Bronchial epithelial cell (primary cell): ENCODE results near the gene SDC1. TPM values are rescaled to one million over a fixed set of nuclear protein-coding genes. Genes with fewer than 3 reads are reported as not detected.

Source experiments
- DNase-seq: peaks from one replicate; pipeline ENCODE4 v3.0.0-alpha.2; 2010; ENCODE audit warnings: low read depth
- FAIRE-seq: peaks from 2 replicates; lab custom pipeline; 2011; peaks lifted over from hg19 to GRCh38; lab: Jason Lieb, UNC
- H3K27me3 ChIP-seq: 2 replicates; pipeline ENCODE4 v1.5.1; 2011; ENCODE audit warnings: low read length; ENCODE audit not compliant: control insufficient read depth, insufficient read depth
- H3K36me3 ChIP-seq: 2 replicates; pipeline ENCODE4 v1.5.1; 2011; ENCODE audit warnings: low read length; ENCODE audit not compliant: control insufficient read depth, insufficient read depth
- H3K4me3 ChIP-seq: 2 replicates; pipeline ENCODE4 v1.5.1; 2011; ENCODE audit warnings: mild to moderate bottlenecking, low read depth, low read length, control low read depth
- CTCF ChIP-seq: IDR thresholded peaks from 2 replicates; pipeline ENCODE4 v1.5.1; 2011; ENCODE audit warnings: mild to moderate bottlenecking, moderate library complexity, low read length, control low read depth, inconsistent platforms; ENCODE audit not compliant: insufficient read depth, severe bottlenecking
- total RNA-seq: library from RNA; depleted of rRNA; stranded (reverse); fragments of >200 nt; gene quantifications from 2 replicates; pipeline ENCODE4 v1.2.1, GENCODE V29; 2014

The SDC1 gene
- total RNA-seq, 1 donor from 2014 or later = 1,084 TPM

- no peak overlapping the region for H3K4me3 ChIP-seq
- no peaks in the 10 kb centered on the region for H3K27me3 ChIP-seq
- DNase-seq (no peak), FAIRE-seq (no peak)
- TF ChIP-seq CTCF = no peak
- no peaks in the 10 kb centered on the region for H3K36me3 ChIP-seq
Observed at GRCh38 chr2:20231159-20231558, 6.2 kb upstream of the SDC1 start.

- TF ChIP-seq CTCF = no peak
- DNase-seq (no peak), FAIRE-seq (no peak)
- H3K27me3 ChIP-seq = no peaks in the 10 kb centered on the region
- H3K4me3 ChIP-seq = no peak overlapping the region
- H3K36me3 ChIP-seq = no peaks in the 10 kb centered on the region
Observed at GRCh38 chr2:20230114-20230425, 5.1 kb upstream of the SDC1 start.

GRCh38 chr2:20229322-20230113 lies 4.6 kb upstream of the SDC1 start:
- no peak for DNase-seq
- Histone ChIP-seq H3K4me3 (no peak overlapping the region), H3K36me3 (no peaks in the 10 kb centered on the region), H3K27me3 (no peaks in the 10 kb centered on the region)
- TF ChIP-seq CTCF = no peak
- FAIRE-seq = no peak

GRCh38 chr2:20227894-20228505 lies 3.1 kb upstream of the SDC1 start:
- no peak overlapping the region for H3K4me3 ChIP-seq
- no peaks in the 10 kb centered on the region for H3K27me3 ChIP-seq
- no peak for TF ChIP-seq CTCF
- FAIRE-seq = no peak
- DNase-seq = no peak
- H3K36me3 ChIP-seq = peaks cover 3% of the 10 kb centered on the region

GRCh38 chr2:20226152-20226545 lies 1.2 kb upstream of the SDC1 start:
- FAIRE-seq (no peak), DNase-seq (no peak)
- Histone ChIP-seq H3K4me3 (no peak overlapping the region), H3K36me3 (peaks cover 8% of the 10 kb centered on the region), H3K27me3 (no peaks in the 10 kb centered on the region)
- no peak for TF ChIP-seq CTCF
